Measurements from ENCODE around the gene USF2.

The USF2 gene

GRCh38 chr19:35290381-35291127 is 21.8 kb downstream of the USF2 start:
- DNase-seq (ENCODE audit: low read depth, low spot score), result no peak

GRCh38 chr19:35291259-35291658 is 22.5 kb downstream of the USF2 start:
- Histone ChIP-seq H3K4me1 (ENCODE audit: insufficient read depth, insufficient read length) (peaks cover 13% of the 10 kb centered on the region), H3K4me3 (ENCODE audit: insufficient read length, low read depth) (no peak overlapping the region), H3K36me3 (ENCODE audit: insufficient read depth, insufficient read length, low read length) (no peaks in the 10 kb centered on the region), H3K9ac (ENCODE audit: insufficient read length, low read depth) (no peak overlapping the region), H3K27me3 (ENCODE audit: insufficient read depth, insufficient read length) (no peaks in the 10 kb centered on the region), H3K9me3 (ENCODE audit: insufficient read depth, low read length) (no peaks in the 10 kb centered on the region)
- DNase-seq (ENCODE audit: low read depth, low spot score), result no peak
- TF ChIP-seq ZNF274 (IDR thresholded peaks at IDR 0.05; ENCODE audit: low read depth, low read length) (no peak), SUZ12 (IDR thresholded peaks at IDR 0.05; ENCODE audit: extremely low read depth, insufficient read depth, insufficient read length) (no peak), YY1 (IDR thresholded peaks at IDR 0.05; ENCODE audit: insufficient read depth, insufficient read length) (no peak)

More at GRCh38 chr19:35290381-35291127, 21.8 kb downstream of the USF2 start:
- Histone ChIP-seq H3K36me3 (ENCODE audit: insufficient read depth, insufficient read length, low read length) (no peaks in the 10 kb centered on the region), H3K4me1 (ENCODE audit: insufficient read depth, insufficient read length) (peaks cover 13% of the 10 kb centered on the region), H3K4me3 (ENCODE audit: insufficient read length, low read depth) (no peak overlapping the region), H3K27me3 (ENCODE audit: insufficient read depth, insufficient read length) (no peaks in the 10 kb centered on the region), H3K9ac (ENCODE audit: insufficient read length, low read depth) (no peak overlapping the region), H3K9me3 (ENCODE audit: insufficient read depth, low read length) (no peaks in the 10 kb centered on the region)
- no peak for TF ChIP-seq SUZ12 (IDR thresholded peaks at IDR 0.05; ENCODE audit: extremely low read depth, insufficient read depth, insufficient read length)
- TF ChIP-seq ZNF274 (IDR thresholded peaks at IDR 0.05; ENCODE audit: low read depth, low read length), result no peak
- TF ChIP-seq YY1 (IDR thresholded peaks at IDR 0.05; ENCODE audit: insufficient read depth, insufficient read length), result no peak

- Histone ChIP-seq H3K27me3 (ENCODE audit: insufficient read depth, insufficient read length) (no peaks in the 10 kb centered on the region), H3K9ac (ENCODE audit: insufficient read length, low read depth) (no peak within 1 kb of the TSS), H3K4me3 (ENCODE audit: insufficient read length, low read depth) (no peak within 1 kb of the TSS), H3K36me3 (ENCODE audit: insufficient read depth, insufficient read length, low read length) (no peaks in the 10 kb centered on the region), H3K4me1 (ENCODE audit: insufficient read depth, insufficient read length) (peaks cover 13% of the 10 kb centered on the region), H3K9me3 (ENCODE audit: insufficient read depth, low read length) (no peaks in the 10 kb centered on the region)
- no peak for DNase-seq (ENCODE audit: low read depth, low spot score)
- no peak for TF ChIP-seq YY1 (IDR thresholded peaks at IDR 0.05; ENCODE audit: insufficient read depth, insufficient read length)
- no peak for TF ChIP-seq ZNF274 (IDR thresholded peaks at IDR 0.05; ENCODE audit: low read depth, low read length)
- TF ChIP-seq SUZ12 (IDR thresholded peaks at IDR 0.05; ENCODE audit: extremely low read depth, insufficient read depth, insufficient read length), result no peak
Measured at GRCh38 chr19:35291916-35292315, 23.2 kb downstream of the USF2 start, which contains the start of gene MAG. TSS of gene MAG (plus strand) at chr19:35292161. CDS start at chr19:35295409, 3,248 bp downstream.

- H3K9me3 ChIP-seq (ENCODE audit: insufficient read depth, low read length), result no peaks in the 10 kb centered on the region
- TF ChIP-seq YY1 (IDR thresholded peaks at IDR 0.05; ENCODE audit: insufficient read depth, insufficient read length), result no peak
- no peak for TF ChIP-seq SUZ12 (IDR thresholded peaks at IDR 0.05; ENCODE audit: extremely low read depth, insufficient read depth, insufficient read length)
- no peak for TF ChIP-seq ZNF274 (IDR thresholded peaks at IDR 0.05; ENCODE audit: low read depth, low read length)
- DNase-seq (ENCODE audit: low read depth, low spot score), result no peak
- no peaks in the 10 kb centered on the region for H3K36me3 ChIP-seq (ENCODE audit: insufficient read depth, insufficient read length, low read length)
- H3K4me1 ChIP-seq (ENCODE audit: insufficient read depth, insufficient read length), result peaks cover 13% of the 10 kb centered on the region
- H3K4me3 ChIP-seq (ENCODE audit: insufficient read length, low read depth), result no peak overlapping the region
- no peak overlapping the region for H3K9ac ChIP-seq (ENCODE audit: insufficient read length, low read depth)
- no peaks in the 10 kb centered on the region for H3K27me3 ChIP-seq (ENCODE audit: insufficient read depth, insufficient read length)
Measured at GRCh38 chr19:35292421-35293362, 23.9 kb downstream of the USF2 start.

GRCh38 chr19:35293363-35293739 is 24.6 kb downstream of the USF2 start:
- H3K9ac ChIP-seq (ENCODE audit: insufficient read length, low read depth), result no peak overlapping the region
- no peaks in the 10 kb centered on the region for H3K36me3 ChIP-seq (ENCODE audit: insufficient read depth, insufficient read length, low read length)
- H3K4me3 ChIP-seq (ENCODE audit: insufficient read length, low read depth), result no peak overlapping the region
- H3K9me3 ChIP-seq (ENCODE audit: insufficient read depth, low read length), result no peaks in the 10 kb centered on the region
- TF ChIP-seq YY1 (IDR thresholded peaks at IDR 0.05; ENCODE audit: insufficient read depth, insufficient read length) (no peak), ZNF274 (IDR thresholded peaks at IDR 0.05; ENCODE audit: low read depth, low read length) (no peak), SUZ12 (IDR thresholded peaks at IDR 0.05; ENCODE audit: extremely low read depth, insufficient read depth, insufficient read length) (no peak)
- peaks cover 13% of the 10 kb centered on the region for H3K4me1 ChIP-seq (ENCODE audit: insufficient read depth, insufficient read length)
- no peak for DNase-seq (ENCODE audit: low read depth, low spot score)
- no peaks in the 10 kb centered on the region for H3K27me3 ChIP-seq (ENCODE audit: insufficient read depth, insufficient read length)

GRCh38 chr19:35293808-35294207 is 25.0 kb downstream of the USF2 start:
- no peak for TF ChIP-seq YY1 (IDR thresholded peaks at IDR 0.05; ENCODE audit: insufficient read depth, insufficient read length)
- no peak for TF ChIP-seq SUZ12 (IDR thresholded peaks at IDR 0.05; ENCODE audit: extremely low read depth, insufficient read depth, insufficient read length)
- TF ChIP-seq ZNF274 (IDR thresholded peaks at IDR 0.05; ENCODE audit: low read depth, low read length), result no peak
- no peaks in the 10 kb centered on the region for H3K27me3 ChIP-seq (ENCODE audit: insufficient read depth, insufficient read length)
- DNase-seq (ENCODE audit: low read depth, low spot score), result no peak
- no peaks in the 10 kb centered on the region for H3K36me3 ChIP-seq (ENCODE audit: insufficient read depth, insufficient read length, low read length)
- H3K9me3 ChIP-seq (ENCODE audit: insufficient read depth, low read length), result no peaks in the 10 kb centered on the region
- peaks cover 13% of the 10 kb centered on the region for H3K4me1 ChIP-seq (ENCODE audit: insufficient read depth, insufficient read length)
- H3K4me3 ChIP-seq (ENCODE audit: insufficient read length, low read depth), result no peak overlapping the region
- H3K9ac ChIP-seq (ENCODE audit: insufficient read length, low read depth), result no peak overlapping the region

- Histone ChIP-seq H3K36me3 (ENCODE audit: insufficient read depth, insufficient read length, low read length) (no peaks in the 10 kb centered on the region), H3K9me3 (ENCODE audit: insufficient read depth, low read length) (no peaks in the 10 kb centered on the region), H3K4me3 (ENCODE audit: insufficient read length, low read depth) (no peak overlapping the region), H3K4me1 (ENCODE audit: insufficient read depth, insufficient read length) (peaks cover 11% of the 10 kb centered on the region), H3K27me3 (ENCODE audit: insufficient read depth, insufficient read length) (no peaks in the 10 kb centered on the region), H3K9ac (ENCODE audit: insufficient read length, low read depth) (no peak overlapping the region)
- no peak for TF ChIP-seq YY1 (IDR thresholded peaks at IDR 0.05; ENCODE audit: insufficient read depth, insufficient read length)
- TF ChIP-seq SUZ12 (IDR thresholded peaks at IDR 0.05; ENCODE audit: extremely low read depth, insufficient read depth, insufficient read length), result no peak
- no peak for TF ChIP-seq ZNF274 (IDR thresholded peaks at IDR 0.05; ENCODE audit: low read depth, low read length)
- no peak for DNase-seq (ENCODE audit: low read depth, low spot score)
Measured at GRCh38 chr19:35294328-35294727, 25.6 kb downstream of the USF2 start.

All from NT2/D1 (cell line).